ENCODE results near the gene MARK3.

GRCh38 chr14:103509864-103510723 is 124.9 kb downstream of the MARK3 start:
- no peak for TF ChIP-seq CTCF (IDR thresholded peaks at IDR 0.05)
- TF ChIP-seq POLR2A (IDR thresholded peaks at IDR 0.05): no peak
